Activated naive CD8-positive, alpha-beta T cell treated with anti-CD3 and anti-CD28 coated beads, Interleukin-2, amount 10 ng/mL, durations not matched to agents 7 days and 5 days (primary cell): ENCODE data around the gene SRPRA. TPM values are rescaled to one million over a fixed set of nuclear protein-coding genes. Genes with fewer than 3 reads are reported as not detected.
"Not testable (repeated sequence)": the region's sequence is repeated elsewhere in the genome, so short reads cannot be mapped to it uniquely, and the experiment has no call there.

Experiments
- ATAC-seq: fragments of 150-1000 bp; cut with Tn5 transposase; one replicate; pipeline ENCODE4 v1.10.0; 2021; ENCODE audit warnings: low read depth, moderate library complexity
- POLR2A ChIA-PET: fragments of 350-600 bp; sonication (Branson Sonifier 250); formaldehyde crosslinking; loops from one replicate; lab custom pipeline; 2021; ENCODE audit warnings: antibody characterized with exemption; lab: Charles Lee
- DNase-seq: peaks from one replicate; pipeline ENCODE4 v3.0.0; 2021
- H3K27ac Mint-ChIP-seq: one replicate; pipeline ENCODE4 v1.8.0; 2022; ENCODE audit warnings: mild to moderate bottlenecking, mixed read lengths
- H3K27me3 Mint-ChIP-seq: one replicate; pipeline ENCODE4 v1.8.0; 2022; ENCODE audit warnings: mild to moderate bottlenecking, moderate library complexity, mixed read lengths
- H3K36me3 Mint-ChIP-seq: one replicate; pipeline ENCODE4 v1.8.0; 2021; ENCODE audit warnings: mild to moderate bottlenecking, mixed read lengths
- H3K4me1 Mint-ChIP-seq: one replicate; pipeline ENCODE4 v1.8.0; 2021; ENCODE audit warnings: mixed read lengths
- H3K4me3 Mint-ChIP-seq: one replicate; pipeline ENCODE4 v1.8.0; 2022; ENCODE audit warnings: mild to moderate bottlenecking, moderate library complexity, mixed read lengths
- H3K9me3 Mint-ChIP-seq: one replicate; pipeline ENCODE4 v1.8.0; 2021; ENCODE audit warnings: mixed read lengths
- total RNA-seq, 2 experiments: library from RNA; stranded (reverse); gene quantifications; one replicate each; pipeline ENCODE4 v1.2.3, GENCODE V29; 2021

The SRPRA gene
- total RNA-seq, 2 experiments from 2014 or later = 110 TPM

DNA sequence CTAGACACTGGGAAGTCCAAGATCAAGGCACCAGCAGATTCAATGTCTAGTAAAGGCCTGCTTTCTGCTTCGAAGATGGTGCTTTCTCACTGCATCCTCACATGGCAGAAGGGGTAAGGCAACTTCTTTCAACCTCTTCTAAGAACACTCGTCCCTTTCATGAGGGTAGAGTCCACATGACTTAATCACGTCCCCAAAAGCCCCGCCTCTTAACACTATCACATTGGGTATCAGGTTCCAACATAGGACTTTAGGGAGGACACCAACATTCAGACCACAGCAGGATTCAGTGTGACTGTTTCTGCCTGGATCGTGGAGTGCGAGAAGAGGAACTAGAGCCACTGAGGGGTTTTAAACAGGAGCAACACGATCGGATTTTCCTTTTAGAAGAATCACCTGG is 10.5 kb upstream of the SRPRA start:
- no peak for DNase-seq
- POLR2A ChIA-PET = interaction anchor here (4.9 kb wide), 1 partner anchor 10 kb away, joined by 52 read pairs; the partner anchor contains the start of genes FOXRED1 and SRPRA
- Mint-ChIP-seq H3K27me3 (no peaks in the 10 kb centered on the region), H3K27ac (peak overlapping the region; percentile 80), H3K9me3 (no peaks in the 10 kb centered on the region), H3K4me3 (no peak overlapping the region), H3K4me1 (peaks cover 24% of the 10 kb centered on the region), H3K36me3 (peaks cover 24% of the 10 kb centered on the region)
- no peak for ATAC-seq

DNA sequence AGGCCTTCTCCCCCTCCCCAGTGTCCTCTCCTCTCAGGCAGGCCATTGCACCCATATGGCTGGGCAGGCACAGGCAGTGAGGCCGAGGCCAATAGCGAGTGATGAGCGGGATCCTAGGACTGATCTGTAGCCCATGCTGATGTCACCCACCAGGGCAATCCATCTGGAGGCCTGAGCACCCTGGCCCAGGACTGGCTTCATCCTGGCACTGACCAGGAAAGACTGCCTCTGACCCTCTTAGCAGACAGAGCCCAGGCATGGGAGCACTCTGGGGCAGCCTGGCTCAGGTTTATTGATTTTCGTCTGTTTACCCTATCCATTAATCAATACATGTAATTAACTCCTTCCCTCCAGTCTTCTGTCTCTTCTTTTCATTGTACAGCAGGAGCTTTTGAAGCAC is 9.1 kb upstream of the SRPRA start:
- no peak overlapping the region for H3K4me3 Mint-ChIP-seq
- no peaks in the 10 kb centered on the region for H3K9me3 Mint-ChIP-seq
- H3K27ac Mint-ChIP-seq = no peak overlapping the region
- DNase-seq (no peak), ATAC-seq (no peak)
- peaks cover 22% of the 10 kb centered on the region for H3K36me3 Mint-ChIP-seq
- no peaks in the 10 kb centered on the region for H3K27me3 Mint-ChIP-seq
- POLR2A ChIA-PET = no interaction called here
- peaks cover 18% of the 10 kb centered on the region for H3K4me1 Mint-ChIP-seq

- Mint-ChIP-seq H3K9me3 (no peaks in the 10 kb centered on the region), H3K4me3 (no peak overlapping the region), H3K27me3 (no peaks in the 10 kb centered on the region), H3K4me1 (peaks cover 18% of the 10 kb centered on the region), H3K27ac (no peak overlapping the region), H3K36me3 (peaks cover 25% of the 10 kb centered on the region)
- DNase-seq (no peak), ATAC-seq (no peak)
- POLR2A ChIA-PET = no interaction called here
Observed at GRCh38 chr11:126277322-126277721, 8.6 kb upstream of the SRPRA start.

GRCh38 chr11:126268361-126268707 is 361 bp downstream of the SRPRA start:
- H3K4me3 Mint-ChIP-seq = peak overlapping the region; percentile 98
- no peaks in the 10 kb centered on the region for H3K9me3 Mint-ChIP-seq
- peak overlapping the region; percentile 97 for H3K27ac Mint-ChIP-seq
- POLR2A ChIA-PET = interaction anchor here (0.7 to 3.5 kb wide), 11 partner anchors 13 to 381 kb away, joined by 3 to 52 read pairs (median 4); partner anchors contain the start of genes DCPS, FAM118B, HYLS1 and RPUSD4
- DNase-seq = no peak
- H3K27me3 Mint-ChIP-seq = no peaks in the 10 kb centered on the region
- H3K4me1 Mint-ChIP-seq = peaks cover 35% of the 10 kb centered on the region
- peaks cover 38% of the 10 kb centered on the region for H3K36me3 Mint-ChIP-seq
- ATAC-seq = peak; percentile 0

- Mint-ChIP-seq H3K9me3 (no peaks in the 10 kb centered on the region), H3K27ac (peak overlapping the region; percentile 97), H3K27me3 (no peaks in the 10 kb centered on the region), H3K36me3 (peaks cover 38% of the 10 kb centered on the region), H3K4me1 (peaks cover 35% of the 10 kb centered on the region), H3K4me3 (peak overlapping the region; percentile 98)
- DNase-seq (no peak), ATAC-seq (no peak)
- POLR2A ChIA-PET = interaction anchor here (1.0 to 3.5 kb wide), 6 partner anchors 14 to 380 kb away, joined by 3 to 52 read pairs (median 11); partner anchors contain the start of genes DCPS, FAM118B, HYLS1 and RPUSD4
Observed at GRCh38 chr11:126267650-126268049, 1.0 kb downstream of the SRPRA start.

DNA sequence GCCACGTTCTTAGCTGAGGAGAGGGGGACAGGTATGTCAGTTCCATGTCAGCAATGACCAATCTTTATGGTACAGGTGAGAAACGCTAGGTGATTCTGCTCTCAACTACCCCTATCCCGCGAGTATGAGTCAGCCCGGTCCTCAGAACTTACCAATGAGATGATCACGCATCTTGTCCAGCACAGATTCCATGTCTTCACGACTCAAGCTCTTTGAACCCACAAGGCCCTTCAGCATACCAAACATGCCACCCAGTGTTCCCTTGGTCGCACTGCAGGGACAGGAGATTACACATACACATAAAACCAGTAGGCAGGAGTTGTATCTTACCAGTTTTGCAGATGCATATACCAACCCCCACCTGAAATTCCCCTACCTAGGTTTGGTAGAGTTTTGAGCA is 2.9 kb downstream of the SRPRA start:
- Mint-ChIP-seq H3K27ac (no peak overlapping the region), H3K4me3 (no peak overlapping the region), H3K36me3 (peaks cover 38% of the 10 kb centered on the region), H3K9me3 (no peaks in the 10 kb centered on the region), H3K4me1 (peaks cover 33% of the 10 kb centered on the region), H3K27me3 (no peaks in the 10 kb centered on the region)
- DNase-seq (no peak), ATAC-seq (no peak)
- POLR2A ChIA-PET = no interaction called here

DNA sequence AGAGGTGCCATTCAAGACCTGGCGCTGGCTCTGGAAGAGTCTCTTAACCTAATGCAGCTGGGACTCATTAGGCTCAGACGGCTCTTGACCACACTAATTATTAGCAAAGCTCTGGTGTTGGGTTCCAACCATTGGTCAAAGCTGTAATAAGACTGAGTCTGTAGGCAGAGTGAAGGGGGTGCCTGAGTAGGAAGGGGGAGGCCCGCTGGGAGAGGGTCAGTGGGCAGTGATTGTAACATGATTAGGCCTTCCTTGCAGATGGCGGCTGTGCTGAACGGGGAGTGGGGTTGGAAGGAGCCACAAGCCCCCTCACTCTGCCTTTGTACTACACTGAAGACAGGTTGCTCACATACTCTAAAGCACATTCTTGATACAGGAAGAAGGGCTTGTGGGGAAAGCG is 5.2 kb downstream of the SRPRA start:
- H3K4me3 Mint-ChIP-seq = no peak overlapping the region
- H3K9me3 Mint-ChIP-seq = no peaks in the 10 kb centered on the region
- peaks cover 19% of the 10 kb centered on the region for H3K4me1 Mint-ChIP-seq
- ATAC-seq (no peak), DNase-seq (no peak)
- H3K27me3 Mint-ChIP-seq = no peaks in the 10 kb centered on the region
- no peak overlapping the region for H3K27ac Mint-ChIP-seq
- peaks cover 38% of the 10 kb centered on the region for H3K36me3 Mint-ChIP-seq
- POLR2A ChIA-PET = interaction anchor here (1.2 kb wide), 1 partner anchor 52 kb away, joined by 3 read pairs; the partner anchor contains the start of genes FAM118B and RPUSD4

DNA sequence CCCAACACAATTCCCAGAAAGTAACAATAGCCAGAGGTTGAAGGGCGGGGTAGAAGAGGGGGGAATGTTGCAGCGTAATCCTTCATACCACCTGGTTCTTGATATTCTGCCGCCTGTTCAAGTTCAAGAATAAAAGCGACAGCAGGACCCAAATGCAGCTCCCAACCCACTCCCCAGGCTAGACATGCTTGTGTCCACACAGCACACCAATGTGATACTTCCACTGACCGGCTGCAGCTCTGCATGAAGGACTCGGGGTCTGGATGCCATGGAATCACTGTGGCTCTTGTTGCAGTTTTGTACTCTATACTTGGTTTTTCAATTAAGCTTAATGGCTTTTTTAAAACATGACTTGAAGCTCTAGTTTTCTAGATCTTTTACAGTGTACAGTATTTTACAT is 6.5 kb downstream of the SRPRA start:
- Mint-ChIP-seq H3K27ac (no peak overlapping the region), H3K36me3 (peaks cover 37% of the 10 kb centered on the region), H3K4me1 (peaks cover 12% of the 10 kb centered on the region), H3K9me3 (no peaks in the 10 kb centered on the region), H3K4me3 (no peak overlapping the region), H3K27me3 (no peaks in the 10 kb centered on the region)
- DNase-seq (no peak), ATAC-seq (no peak)
- POLR2A ChIA-PET = no interaction called here

- ATAC-seq = no peak
- H3K27ac Mint-ChIP-seq = peak overlapping the region; percentile 15
- no peak for DNase-seq
- POLR2A ChIA-PET = interaction anchor here (0.5 kb wide), 1 partner anchor 85 kb away, joined by 4 read pairs; no protein-coding TSS in a partner anchor
- no peaks in the 10 kb centered on the region for H3K27me3 Mint-ChIP-seq
- no peaks in the 10 kb centered on the region for H3K4me1 Mint-ChIP-seq
- no peaks in the 10 kb centered on the region for H3K9me3 Mint-ChIP-seq
- peaks cover 2% of the 10 kb centered on the region for H3K36me3 Mint-ChIP-seq
- H3K4me3 Mint-ChIP-seq = no peak overlapping the region
Observed at GRCh38 chr11:126257764-126258163, 10.9 kb downstream of the SRPRA start.

DNA sequence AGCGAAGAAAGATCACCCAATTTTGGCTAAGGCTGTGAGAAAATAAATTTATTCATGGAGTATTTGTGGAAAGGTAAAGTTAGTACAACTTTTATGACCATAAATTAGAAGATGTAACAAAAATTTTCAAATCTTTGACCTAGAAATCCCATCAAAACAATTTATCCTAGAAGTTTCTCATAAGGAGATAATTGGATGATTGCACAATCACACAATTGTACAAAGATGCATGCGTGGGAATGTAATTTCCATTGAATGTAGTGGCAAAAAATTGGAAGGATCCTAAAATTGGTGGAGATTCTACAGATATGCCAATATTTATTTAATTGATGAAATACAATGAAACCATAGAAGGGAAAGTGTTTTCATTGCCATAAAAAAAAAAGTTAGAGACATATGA is 11.6 kb downstream of the SRPRA start:
- Mint-ChIP-seq H3K4me1 (no peaks in the 10 kb centered on the region), H3K27me3 (no peaks in the 10 kb centered on the region), H3K9me3 (no peaks in the 10 kb centered on the region), H3K36me3 (peaks cover 2% of the 10 kb centered on the region), H3K27ac (no peak overlapping the region), H3K4me3 (no peak overlapping the region)
- ATAC-seq = no peak
- POLR2A ChIA-PET = no interaction called here
- DNase-seq = no peak

DNA sequence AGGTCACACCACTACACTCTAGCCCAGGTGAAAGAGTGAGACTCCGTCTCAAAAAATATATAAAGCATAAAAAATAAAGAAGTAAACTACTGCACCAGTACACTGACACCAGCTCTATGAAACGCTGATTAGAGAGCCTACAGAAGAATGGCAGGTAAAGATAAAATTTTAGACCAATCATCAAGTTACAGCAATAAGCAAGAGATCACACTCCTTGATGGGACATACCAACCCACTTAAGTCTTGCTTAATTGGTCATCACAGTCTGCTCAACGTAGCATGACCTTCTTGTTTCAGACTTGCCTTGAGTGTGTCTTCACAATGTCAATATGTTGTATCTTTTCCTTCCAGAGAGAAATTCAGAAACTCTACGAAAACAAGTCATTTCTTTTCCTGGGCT is 12.5 kb downstream of the SRPRA start:
- Mint-ChIP-seq H3K4me3 (no peak overlapping the region), H3K9me3 (no peaks in the 10 kb centered on the region), H3K27ac (no peak overlapping the region), H3K27me3 (no peaks in the 10 kb centered on the region), H3K4me1 (no peaks in the 10 kb centered on the region), H3K36me3 (peaks cover under 1% of the 10 kb centered on the region)
- DNase-seq (no peak), ATAC-seq (no peak)
- POLR2A ChIA-PET = no interaction called here

- H3K27me3 Mint-ChIP-seq, H3K27ac Mint-ChIP-seq, H3K4me1 Mint-ChIP-seq, H3K9me3 Mint-ChIP-seq, ATAC-seq, H3K4me3 Mint-ChIP-seq, DNase-seq, H3K36me3 Mint-ChIP-seq, POLR2A ChIA-PET: not testable (repeated sequence)
Observed at GRCh38 chr11:126255507-126255906, 13.2 kb downstream of the SRPRA start.

DNA sequence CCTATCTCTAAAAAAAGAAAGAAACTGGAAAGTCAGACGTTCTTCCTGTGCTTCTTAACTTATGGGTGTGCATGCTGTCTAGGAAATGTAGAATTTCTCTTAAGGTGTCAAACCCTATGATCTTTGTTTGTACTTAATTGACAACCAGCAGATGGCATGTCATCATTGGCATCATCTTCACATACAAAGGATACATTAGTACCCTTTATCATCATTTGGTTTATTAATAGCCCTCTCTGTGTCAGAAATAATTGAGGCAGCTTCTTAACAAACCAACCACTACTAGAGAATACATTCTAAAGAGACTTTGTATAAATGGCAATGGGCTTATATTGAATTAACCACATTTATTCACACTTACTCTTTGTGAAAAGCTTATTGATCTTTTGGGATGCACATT is 13.9 kb downstream of the SRPRA start:
- peaks cover 3% of the 10 kb centered on the region for H3K36me3 Mint-ChIP-seq
- no peaks in the 10 kb centered on the region for H3K9me3 Mint-ChIP-seq
- no peak overlapping the region for H3K27ac Mint-ChIP-seq
- ATAC-seq (no peak), DNase-seq (no peak)
- POLR2A ChIA-PET = no interaction called here
- H3K4me3 Mint-ChIP-seq = no peak overlapping the region
- no peaks in the 10 kb centered on the region for H3K27me3 Mint-ChIP-seq
- H3K4me1 Mint-ChIP-seq = no peaks in the 10 kb centered on the region

- no peaks in the 10 kb centered on the region for H3K4me1 Mint-ChIP-seq
- no peak for ATAC-seq
- POLR2A ChIA-PET = no interaction called here
- H3K36me3 Mint-ChIP-seq = peaks cover 3% of the 10 kb centered on the region
- no peak overlapping the region for H3K27ac Mint-ChIP-seq
- no peaks in the 10 kb centered on the region for H3K9me3 Mint-ChIP-seq
- H3K4me3 Mint-ChIP-seq = no peak overlapping the region
- no peak for DNase-seq
- no peaks in the 10 kb centered on the region for H3K27me3 Mint-ChIP-seq
Observed at GRCh38 chr11:126253265-126253664, 15.4 kb downstream of the SRPRA start.
